CD4-positive, alpha-beta T cell treated with Interleukin-21 for 1 hour (primary cell): ENCODE data around the gene IGSF3.
A peak's percentile ranks its signal among the peaks of the same experiment; 100 is the strongest.

Experiments used
- DNase-seq: peaks from one replicate; pipeline ENCODE4 v3.0.0-alpha.2; 2020

IGSF3 gene

GRCh38 chr1:116667575-116668105, at the start of gene IGSF3:
IGSF3 (minus strand) TSS chr1:116667733; CDS start chr1:116666326, 1,407 bp downstream.
- peak; percentile 51 for DNase-seq

GRCh38 chr1:116717318-116717717, 49.8 kb upstream of the IGSF3 start:
- DNase-seq: no peak

GRCh38 chr1:116716391-116716790, 48.9 kb upstream of the IGSF3 start:
- DNase-seq: no peak

GRCh38 chr1:116713474-116713873, 45.9 kb upstream of the IGSF3 start:
- no peak for DNase-seq

- no peak for DNase-seq
Observed at GRCh38 chr1:116712510-116712909, 45.0 kb upstream of the IGSF3 start.

GRCh38 chr1:116711263-116711840, 43.8 kb upstream of the IGSF3 start:
- DNase-seq: no peak

- no peak for DNase-seq
Observed at GRCh38 chr1:116710420-116711262, 43.1 kb upstream of the IGSF3 start.

- no peak for DNase-seq
Observed at GRCh38 chr1:116709666-116710167, 42.2 kb upstream of the IGSF3 start.

GRCh38 chr1:116708255-116708900, 40.8 kb upstream of the IGSF3 start:
- no peak for DNase-seq

- DNase-seq: no peak
Observed at GRCh38 chr1:116706841-116707240, 39.3 kb upstream of the IGSF3 start.

- no peak for DNase-seq
Observed at GRCh38 chr1:116706123-116706522, 38.6 kb upstream of the IGSF3 start.

- DNase-seq: no peak
Observed at GRCh38 chr1:116704278-116704677, 36.7 kb upstream of the IGSF3 start.

GRCh38 chr1:116699605-116700004, 32.1 kb upstream of the IGSF3 start:
- no peak for DNase-seq

- DNase-seq: no peak
Observed at GRCh38 chr1:116698244-116698595, 30.7 kb upstream of the IGSF3 start.

- DNase-seq: no peak
Observed at GRCh38 chr1:116697548-116698243, 30.2 kb upstream of the IGSF3 start.

GRCh38 chr1:116694524-116694923, 27.0 kb upstream of the IGSF3 start:
- no peak for DNase-seq

- no peak for DNase-seq
Observed at GRCh38 chr1:116693759-116694480, 26.4 kb upstream of the IGSF3 start.

GRCh38 chr1:116692879-116693278, 25.3 kb upstream of the IGSF3 start:
- DNase-seq: no peak

GRCh38 chr1:116690849-116691406, 23.4 kb upstream of the IGSF3 start:
- no peak for DNase-seq

GRCh38 chr1:116690396-116690848, 22.9 kb upstream of the IGSF3 start:
- DNase-seq: no peak

- no peak for DNase-seq
Observed at GRCh38 chr1:116686723-116687352, 19.3 kb upstream of the IGSF3 start.
